22Rv1 (cell line): ENCODE data around the gene CFAP43.

Source experiments
- CTCF ChIP-seq: fragments of 450-650 bp; IDR thresholded peaks from 2 replicates; pipeline ENCODE4 v1.5.1; 2017; ENCODE audit warnings: mild to moderate bottlenecking
- ZFX ChIP-seq: fragments of 450-650 bp; IDR thresholded peaks from 2 replicates; pipeline ENCODE4 v1.6.1; 2017; ENCODE audit warnings: antibody characterized with exemption, borderline replicate concordance

GRCh38 chr10:104281694-104282093, 49.5 kb upstream of the CFAP43 start:
- no peak for TF ChIP-seq CTCF
- TF ChIP-seq ZFX: no peak
